ENCODE results near the gene TTYH2. TPM values are rescaled to one million over a fixed set of nuclear protein-coding genes. Genes with fewer than 3 reads are reported as not detected.

TTYH2 gene
- total RNA-seq, 1 experiment from 2014 or later: 15.4 TPM

- H3K4me3 ChIP-seq (ENCODE audit: low read depth, low read length, poor library complexity, severe bottlenecking): no peak overlapping the region
- H3K4me1 ChIP-seq (ENCODE audit: insufficient read depth, low read length, poor library complexity, severe bottlenecking): peaks cover 13% of the 10 kb centered on the region
- H3K9me3 ChIP-seq (ENCODE audit: low read depth, low read length, poor library complexity, severe bottlenecking): no peaks in the 10 kb centered on the region
- intact Hi-C loops (cut with micrococcal nuclease; ENCODE audit: unreplicated experiment): loop anchor here (10.0 kb wide), 1 partner anchor 236 kb away; no protein-coding TSS in a partner anchor
- H3K27ac ChIP-seq (ENCODE audit: low read depth, low read length, poor library complexity, severe bottlenecking): no peak overlapping the region
- BruUV-seq (replicated peaks): no TSS peak
- H3K27me3 ChIP-seq (replicated peaks; ENCODE audit: insufficient read depth, low read depth, low read length, poor library complexity): no peaks in the 10 kb centered on the region
- H3K36me3 ChIP-seq (ENCODE audit: insufficient read depth, low read length, poor library complexity, severe bottlenecking): no peaks in the 10 kb centered on the region
- DNase-seq (ENCODE audit: low spot score): no peak
- ChIA-PET CTCF (interaction anchor here (0.7 kb wide), 1 partner anchor 19 kb away, joined by 3 read pairs; no protein-coding TSS in a partner anchor), POLR2A (ENCODE audit: low non-redundant PET) (no interaction called here)
- TF ChIP-seq CTCF (conservative IDR thresholded peaks at IDR 0.05; ENCODE audit: low read depth, low read length) (no peak), EZH2 (IDR thresholded peaks at IDR 0.05; ENCODE audit: borderline replicate concordance, low read depth, low read length, poor library complexity, severe bottlenecking) (no peak)
Observed at GRCh38 chr17:74218436-74218835, 5.1 kb downstream of the TTYH2 start.

GRCh38 chr17:74219576-74220133 lies 6.3 kb downstream of the TTYH2 start:
- no peaks in the 10 kb centered on the region for H3K27me3 ChIP-seq (replicated peaks; ENCODE audit: insufficient read depth, low read depth, low read length, poor library complexity)
- H3K4me1 ChIP-seq (ENCODE audit: insufficient read depth, low read length, poor library complexity, severe bottlenecking): peaks cover 8% of the 10 kb centered on the region
- DNase-seq (ENCODE audit: low spot score): no peak
- ChIA-PET POLR2A (ENCODE audit: low non-redundant PET) (no interaction called here), CTCF (no interaction called here)
- TF ChIP-seq CTCF (conservative IDR thresholded peaks at IDR 0.05; ENCODE audit: low read depth, low read length): no peak
- no peak for TF ChIP-seq EZH2 (IDR thresholded peaks at IDR 0.05; ENCODE audit: borderline replicate concordance, low read depth, low read length, poor library complexity, severe bottlenecking)
- no peak overlapping the region for H3K4me3 ChIP-seq (ENCODE audit: low read depth, low read length, poor library complexity, severe bottlenecking)
- intact Hi-C loops (cut with micrococcal nuclease; ENCODE audit: unreplicated experiment): loop anchor here (10.0 kb wide), 1 partner anchor 235 kb away; no protein-coding TSS in a partner anchor
- no TSS peak for BruUV-seq (replicated peaks)
- no peak overlapping the region for H3K27ac ChIP-seq (ENCODE audit: low read depth, low read length, poor library complexity, severe bottlenecking)
- H3K9me3 ChIP-seq (ENCODE audit: low read depth, low read length, poor library complexity, severe bottlenecking): no peaks in the 10 kb centered on the region
- H3K36me3 ChIP-seq (ENCODE audit: insufficient read depth, low read length, poor library complexity, severe bottlenecking): no peaks in the 10 kb centered on the region

GRCh38 chr17:74220219-74220618 lies 6.8 kb downstream of the TTYH2 start:
- Histone ChIP-seq H3K9me3 (ENCODE audit: low read depth, low read length, poor library complexity, severe bottlenecking) (no peaks in the 10 kb centered on the region), H3K36me3 (ENCODE audit: insufficient read depth, low read length, poor library complexity, severe bottlenecking) (no peaks in the 10 kb centered on the region), H3K27ac (ENCODE audit: low read depth, low read length, poor library complexity, severe bottlenecking) (no peak overlapping the region), H3K27me3 (replicated peaks; ENCODE audit: insufficient read depth, low read depth, low read length, poor library complexity) (no peaks in the 10 kb centered on the region), H3K4me3 (ENCODE audit: low read depth, low read length, poor library complexity, severe bottlenecking) (no peak overlapping the region), H3K4me1 (ENCODE audit: insufficient read depth, low read length, poor library complexity, severe bottlenecking) (peaks cover 5% of the 10 kb centered on the region)
- intact Hi-C loops (cut with micrococcal nuclease; ENCODE audit: unreplicated experiment): no loop called here
- TF ChIP-seq EZH2 (IDR thresholded peaks at IDR 0.05; ENCODE audit: borderline replicate concordance, low read depth, low read length, poor library complexity, severe bottlenecking) (no peak), CTCF (conservative IDR thresholded peaks at IDR 0.05; ENCODE audit: low read depth, low read length) (no peak)
- no peak for DNase-seq (ENCODE audit: low spot score)
- no TSS peak for BruUV-seq (replicated peaks)
- ChIA-PET POLR2A (ENCODE audit: low non-redundant PET) (interaction anchor here (0.5 kb wide), 1 partner anchor 16 kb away, joined by 5 read pairs; no protein-coding TSS in a partner anchor), CTCF (no interaction called here)
